KMS-11 (cell line): ENCODE data around the gene SYPL1.

Source experiments
- H2AFZ ChIP-seq: fragments of 200-600 bp; sonication (generic); 2 replicates; pipeline ENCODE4 v1.6.1; 2016; ENCODE audit warnings: antibody characterized with exemption, mixed run types, low read depth
- H3K27ac ChIP-seq: fragments of 200-600 bp; sonication (generic); 2 replicates; pipeline ENCODE4 v1.6.1; 2016; ENCODE audit warnings: mild to moderate bottlenecking, mixed run types
- H3K27me3 ChIP-seq: fragments of 200-600 bp; sonication (generic); 2 replicates; pipeline ENCODE4 v1.6.1; 2017; ENCODE audit warnings: mild to moderate bottlenecking, low read depth, mixed run types, moderate library complexity; ENCODE audit not compliant: insufficient read depth
- H3K36me3 ChIP-seq: fragments of 200-600 bp; sonication (generic); 2 replicates; pipeline ENCODE4 v1.6.1; 2017; ENCODE audit warnings: mild to moderate bottlenecking, mixed run types; ENCODE audit not compliant: insufficient read depth
- H3K4me1 ChIP-seq: fragments of 200-600 bp; sonication (generic); 2 replicates; pipeline ENCODE4 v1.6.1; 2016; ENCODE audit warnings: mild to moderate bottlenecking, low read depth, mixed run types; ENCODE audit not compliant: poor library complexity, severe bottlenecking
- H3K4me2 ChIP-seq: fragments of 200-600 bp; sonication (generic); 2 replicates; pipeline ENCODE4 v1.7.0; 2016; ENCODE audit warnings: mild to moderate bottlenecking, mixed run types
- H3K4me3 ChIP-seq: fragments of 200-600 bp; sonication (generic); IDR thresholded peaks from 2 replicates; pipeline ENCODE4 v1.6.1; 2017; ENCODE audit warnings: low read depth, low read length, mixed read lengths; ENCODE audit not compliant: insufficient read depth
- H3K79me2 ChIP-seq: fragments of 200-600 bp; sonication (generic); 2 replicates; pipeline ENCODE4 v1.6.1; 2016; ENCODE audit warnings: low read depth, mixed run types; ENCODE audit not compliant: insufficient read depth
- H3K9ac ChIP-seq: fragments of 200-600 bp; sonication (generic); 2 replicates; pipeline ENCODE4 v1.6.1; 2016; ENCODE audit warnings: mild to moderate bottlenecking, mixed run types
- H4K20me1 ChIP-seq: fragments of 200-600 bp; sonication (generic); 2 replicates; pipeline ENCODE4 v1.6.1; 2016; ENCODE audit warnings: mild to moderate bottlenecking, mixed run types; ENCODE audit not compliant: insufficient read depth
- CTCF ChIP-seq: fragments of 200-600 bp; sonication (generic); conservative IDR thresholded peaks from 2 replicates; pipeline ENCODE4 v1.6.1; 2017; ENCODE audit warnings: low read depth, mild to moderate bottlenecking, antibody characterized with exemption, low read length, moderate library complexity, mixed read lengths

Gene SYPL1

GRCh38 chr7:106062521-106062931 is 49.6 kb downstream of the SYPL1 start:
- Histone ChIP-seq H3K27me3 (no peaks in the 10 kb centered on the region), H3K79me2 (no peaks in the 10 kb centered on the region), H3K4me2 (no peak overlapping the region), H3K4me1 (no peaks in the 10 kb centered on the region), H3K36me3 (no peaks in the 10 kb centered on the region), H3K9ac (no peak overlapping the region), H4K20me1 (no peaks in the 10 kb centered on the region), H3K27ac (no peak overlapping the region), H2AFZ (no peak overlapping the region), H3K4me3 (no peak overlapping the region)
- no peak for TF ChIP-seq CTCF

GRCh38 chr7:106062006-106062405 is 50.1 kb downstream of the SYPL1 start:
- Histone ChIP-seq H3K9ac (no peak overlapping the region), H3K4me2 (no peak overlapping the region), H3K79me2 (no peaks in the 10 kb centered on the region), H3K4me3 (no peak overlapping the region), H4K20me1 (no peaks in the 10 kb centered on the region), H3K27me3 (no peaks in the 10 kb centered on the region), H2AFZ (no peak overlapping the region), H3K4me1 (no peaks in the 10 kb centered on the region), H3K27ac (no peak overlapping the region), H3K36me3 (no peaks in the 10 kb centered on the region)
- TF ChIP-seq CTCF: no peak

GRCh38 chr7:106061301-106061979 is 50.7 kb downstream of the SYPL1 start:
- Histone ChIP-seq H4K20me1 (no peaks in the 10 kb centered on the region), H3K79me2 (no peaks in the 10 kb centered on the region), H3K36me3 (no peaks in the 10 kb centered on the region), H3K9ac (no peak overlapping the region), H3K27me3 (no peaks in the 10 kb centered on the region), H3K4me2 (no peak overlapping the region), H2AFZ (no peak overlapping the region), H3K4me3 (no peak overlapping the region), H3K27ac (no peak overlapping the region), H3K4me1 (no peaks in the 10 kb centered on the region)
- TF ChIP-seq CTCF: no peak

GRCh38 chr7:106060394-106060920 is 51.7 kb downstream of the SYPL1 start:
- Histone ChIP-seq H3K4me2 (no peak overlapping the region), H3K27ac (no peak overlapping the region), H3K36me3 (no peaks in the 10 kb centered on the region), H3K27me3 (no peaks in the 10 kb centered on the region), H3K79me2 (no peaks in the 10 kb centered on the region), H3K9ac (no peak overlapping the region), H3K4me1 (no peaks in the 10 kb centered on the region), H4K20me1 (no peaks in the 10 kb centered on the region), H3K4me3 (no peak overlapping the region), H2AFZ (no peak overlapping the region)
- no peak for TF ChIP-seq CTCF
